NCI-H1436 treated with DMSO at 0.1 percent for 48 hours (cell line): ENCODE results near the gene C1orf226.

Source experiments
- DNase-seq: peaks from one replicate; lab custom pipeline; 2025; lab: John Stamatoyannopoulos, UW

Gene C1orf226

GRCh38 chr1:162365284-162366020 is 16.1 kb upstream of the C1orf226 start:
- no peak for DNase-seq

GRCh38 chr1:162366149-162366548 is 15.4 kb upstream of the C1orf226 start:
- DNase-seq = no peak

GRCh38 chr1:162366671-162367070 is 14.9 kb upstream of the C1orf226 start:
- no peak for DNase-seq

GRCh38 chr1:162367073-162367472 is 14.5 kb upstream of the C1orf226 start:
- no peak for DNase-seq

DNA sequence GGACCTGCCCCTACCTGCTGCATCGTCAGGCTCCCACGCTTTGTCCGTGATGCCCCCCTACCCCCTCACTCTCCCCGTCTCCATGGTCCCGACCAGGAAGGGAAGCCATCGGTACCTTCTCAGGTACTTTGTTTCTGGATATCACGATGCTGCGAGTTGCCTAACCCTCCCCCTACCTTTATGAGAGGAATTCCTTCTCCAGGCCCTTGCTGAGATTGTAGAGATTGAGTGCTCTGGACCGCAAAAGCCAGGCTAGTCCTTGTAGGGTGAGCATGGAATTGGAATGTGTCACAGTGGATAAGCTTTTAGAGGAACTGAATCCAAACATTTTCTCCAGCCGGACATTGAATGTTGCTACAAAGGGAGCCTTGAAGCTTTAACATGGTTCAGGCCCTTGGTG is 13.8 kb upstream of the C1orf226 start:
- DNase-seq = no peak

GRCh38 chr1:162368451-162368850 is 13.1 kb upstream of the C1orf226 start:
- DNase-seq = no peak

- no peak for DNase-seq
These were observed 12.0 kb upstream of the C1orf226 start for GRCh38 chr1:162369571-162369970.

DNA sequence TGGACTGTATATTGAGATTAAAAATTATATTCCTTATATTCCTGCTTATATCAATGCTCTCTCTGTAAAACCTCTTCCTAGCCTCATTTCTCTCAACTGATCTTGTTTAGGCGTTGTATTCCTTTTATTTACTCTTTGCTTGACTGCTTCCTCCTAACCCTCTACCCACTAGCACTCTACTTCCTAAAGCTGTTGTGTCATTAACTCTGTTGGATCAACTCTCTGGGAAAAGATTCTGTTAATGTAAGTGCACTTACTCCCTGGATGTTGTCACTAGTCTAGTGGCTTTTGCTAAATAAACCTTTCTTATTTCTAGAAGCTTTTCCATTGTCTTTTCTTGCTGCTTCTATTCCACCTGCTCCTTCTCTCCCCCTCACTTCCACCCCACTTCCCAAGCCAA is 11.4 kb upstream of the C1orf226 start:
- no peak for DNase-seq

GRCh38 chr1:162370721-162371120 is 10.8 kb upstream of the C1orf226 start:
- DNase-seq = no peak

- no peak for DNase-seq
These were observed 9.9 kb upstream of the C1orf226 start for GRCh38 chr1:162371611-162372010.

DNA sequence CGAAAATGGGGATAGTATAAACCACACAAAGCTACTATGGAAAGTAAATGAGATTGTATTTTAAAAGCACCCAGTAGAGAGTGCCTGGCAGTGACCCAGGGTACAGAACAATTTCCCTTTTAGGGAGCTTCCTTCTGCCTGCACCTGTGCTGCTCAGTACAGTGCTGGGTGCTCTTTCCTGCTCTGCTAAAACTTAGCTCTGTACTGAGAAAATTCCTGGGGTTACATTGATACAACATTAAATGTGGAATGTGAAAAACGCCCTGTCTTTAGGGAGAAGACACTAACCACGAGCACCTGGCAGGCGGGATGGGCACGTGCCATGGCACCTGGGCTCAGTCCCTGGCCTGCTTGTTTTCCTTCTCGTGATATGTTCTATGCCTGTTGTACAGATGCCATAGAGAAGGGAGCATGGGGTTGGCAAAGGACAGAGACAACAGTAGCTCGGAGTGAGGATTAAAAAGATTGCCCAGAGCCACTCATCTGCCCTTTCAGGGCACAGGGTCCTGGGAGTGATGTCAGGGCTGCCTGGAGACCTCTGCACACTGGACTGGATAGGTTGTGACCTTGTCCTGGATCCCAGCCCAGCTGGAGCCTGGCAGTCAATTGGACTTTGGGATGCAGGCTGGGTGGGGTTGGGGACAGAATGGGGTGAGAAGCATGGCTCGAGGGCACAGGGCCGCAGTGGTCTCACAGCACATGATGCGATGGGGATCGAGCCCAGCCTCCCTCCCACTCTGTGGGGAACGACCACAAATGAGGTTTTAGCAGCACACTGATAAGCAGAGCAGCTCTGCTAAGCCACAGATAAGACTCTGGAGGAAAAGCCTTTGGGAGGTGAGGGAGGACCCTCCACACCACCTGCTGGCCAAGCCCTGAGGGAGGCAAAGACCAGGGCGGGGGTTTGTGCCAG is 9.1 kb upstream of the C1orf226 start:
- DNase-seq = no peak

- no peak for DNase-seq
These were observed 8.5 kb upstream of the C1orf226 start for GRCh38 chr1:162373072-162373427.

DNA sequence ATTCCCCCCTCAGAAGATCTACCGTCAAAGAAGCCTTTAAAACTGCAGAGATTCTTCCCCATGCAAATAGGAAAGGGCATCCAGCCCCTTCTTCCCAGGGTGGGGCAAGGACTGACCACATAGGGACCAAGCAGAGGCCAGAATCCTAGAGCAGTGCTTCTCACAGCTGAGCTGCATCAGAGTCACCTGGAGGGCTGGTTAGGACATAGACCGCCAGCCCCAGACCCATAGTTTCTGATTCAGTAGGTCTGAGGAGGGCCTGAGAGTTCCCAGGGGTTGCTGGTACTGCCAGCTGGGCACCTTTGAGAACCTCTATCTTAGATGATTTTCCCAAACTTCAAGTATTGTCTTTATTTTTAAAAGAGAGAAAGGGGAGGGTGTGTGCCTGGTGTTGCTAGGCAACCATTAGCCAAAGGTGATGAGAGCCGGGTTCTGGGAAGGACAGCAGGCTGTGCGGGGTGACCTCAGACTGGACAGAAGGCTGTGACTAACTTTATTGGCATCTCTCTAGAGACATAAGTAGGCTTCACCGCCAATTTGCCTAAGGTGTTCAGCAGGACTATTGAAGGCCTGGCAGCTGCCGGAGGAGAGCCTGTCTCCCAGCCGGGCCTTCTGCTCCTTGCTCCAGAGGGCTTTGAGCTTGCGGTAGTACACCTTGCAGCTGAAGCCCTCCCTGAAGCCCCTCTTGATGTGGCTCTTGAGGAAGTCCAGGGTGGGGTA is 7.8 kb upstream of the C1orf226 start:
- DNase-seq = no peak

DNA sequence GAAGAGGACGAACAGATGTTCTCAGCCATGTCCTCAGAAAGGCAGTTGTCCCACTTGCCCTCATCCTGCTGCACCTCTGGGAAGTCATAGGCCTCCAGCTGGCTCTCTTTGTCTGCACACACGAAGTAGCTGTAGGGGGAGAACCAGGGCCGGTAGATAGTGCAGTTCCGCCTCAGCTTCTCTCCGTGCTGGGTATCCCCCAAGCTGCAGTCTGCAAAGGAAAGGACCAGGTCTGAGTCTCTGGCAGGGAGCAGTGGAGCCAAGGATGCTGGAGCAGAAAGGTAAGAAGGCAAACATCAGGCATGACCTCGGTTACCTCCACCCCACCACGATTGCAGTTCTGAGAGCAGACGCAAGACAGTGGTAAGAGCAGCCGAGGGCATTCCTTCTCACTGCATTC is 7.1 kb upstream of the C1orf226 start:
- DNase-seq = no peak

DNA sequence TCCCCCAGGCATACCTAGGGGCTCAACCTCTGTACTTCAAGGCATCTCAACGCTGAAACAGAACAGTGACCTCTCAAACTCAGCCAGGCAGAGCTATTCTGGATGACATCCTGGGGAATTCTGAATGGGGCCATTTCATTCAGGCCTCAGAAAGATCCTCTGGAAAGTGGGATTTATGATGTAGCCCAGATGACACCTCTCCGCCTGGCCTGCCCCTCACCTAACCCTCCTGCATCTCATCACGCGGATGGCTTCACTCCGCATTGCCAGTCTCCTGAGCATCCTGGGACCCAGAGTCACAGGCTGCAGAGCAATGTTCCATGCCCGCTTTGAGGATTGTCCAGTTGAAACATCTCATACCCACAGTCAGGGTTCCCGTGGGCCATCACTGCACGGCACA is 6.1 kb upstream of the C1orf226 start:
- DNase-seq = no peak

DNA sequence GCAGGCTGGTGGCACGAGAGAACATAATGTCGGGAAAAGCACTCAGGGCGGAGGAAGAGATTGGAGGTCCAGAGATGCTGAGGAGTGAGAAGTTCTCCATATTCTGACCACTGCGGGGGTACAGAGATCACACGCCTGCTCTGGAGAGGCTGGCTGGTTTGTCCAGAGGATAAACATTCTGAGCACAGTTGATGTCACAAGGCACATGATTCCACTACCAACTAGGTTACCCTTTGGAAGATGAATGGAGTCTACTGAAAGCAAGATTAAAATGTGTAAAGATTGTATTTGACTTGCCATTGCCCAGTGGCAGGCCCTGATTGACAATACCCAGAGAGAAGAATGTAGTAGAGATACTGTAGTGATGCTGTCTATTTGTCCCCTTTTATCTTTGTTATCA is 4.8 kb upstream of the C1orf226 start, which contains the start of gene SPATA46:
SPATA46 (minus strand) TSS at position 164 of the 400 bp plus-strand sequence; CDS start at position 100, 64 bp downstream.
- no peak for DNase-seq

- no peak for DNase-seq
These were observed 1.3 kb upstream of the C1orf226 start for GRCh38 chr1:162380061-162380846.

DNA sequence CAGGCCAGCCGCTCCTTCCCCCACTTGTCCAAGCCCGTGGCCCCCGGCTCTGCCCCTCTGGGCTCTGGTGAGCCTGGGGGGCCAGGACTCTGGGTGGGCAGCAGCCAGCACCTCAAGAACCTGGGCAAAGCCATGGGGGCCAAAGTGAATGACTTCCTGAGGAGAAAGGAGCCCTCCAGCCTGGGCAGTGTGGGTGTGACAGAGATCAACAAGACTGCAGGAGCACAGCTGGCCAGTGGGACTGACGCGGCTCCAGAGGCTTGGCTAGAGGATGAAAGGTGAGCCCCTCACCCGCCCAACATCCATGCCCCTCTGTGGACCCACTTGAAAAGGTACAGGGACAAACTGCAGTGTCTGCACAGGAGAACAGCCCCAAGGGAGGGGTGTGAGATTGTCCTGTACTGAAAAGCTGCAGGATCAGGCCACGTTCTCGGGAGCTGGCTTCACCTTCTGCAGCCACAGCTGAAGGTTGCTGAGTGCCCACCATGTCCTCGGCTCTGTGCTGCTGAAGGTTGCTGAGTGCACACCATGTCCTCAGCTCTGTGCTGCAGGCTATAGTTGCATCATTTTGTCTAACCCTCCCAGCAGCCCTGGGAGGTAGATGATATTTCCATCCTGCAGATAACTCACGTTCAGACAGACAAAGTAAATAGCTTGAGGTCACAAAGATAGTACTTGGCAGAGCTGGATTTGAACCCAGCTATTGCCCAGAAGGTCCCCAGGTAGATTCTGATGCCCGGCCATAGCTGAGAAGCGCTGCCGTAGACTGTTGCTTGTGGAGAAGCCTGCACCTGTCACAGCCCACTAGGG is 618 bp downstream of the C1orf226 start:
- no peak for DNase-seq

GRCh38 chr1:162383091-162383490 is 1.6 kb downstream of the C1orf226 start:
- no peak for DNase-seq

GRCh38 chr1:162383516-162383915 is 2.0 kb downstream of the C1orf226 start:
- no peak for DNase-seq

- DNase-seq = no peak
These were observed 2.6 kb downstream of the C1orf226 start for GRCh38 chr1:162384116-162384515.
